B cell (primary cell): Measurements from ENCODE around the gene CCDC120. TPM values are rescaled to one million over a fixed set of nuclear protein-coding genes. Genes with fewer than 3 reads are reported as not detected.

Experiments used
- ATAC-seq: fragments of 200-7000 bp; cut with Tn5 transposase; one replicate; pipeline ENCODE4 v1.10.0; 2021; ENCODE audit warnings: low read depth, mild to moderate bottlenecking, moderate number of reproducible peaks, moderate library complexity
- CTCF ChIA-PET: fragments of 350-600 bp; sonication (Branson Sonifier 250); formaldehyde crosslinking; loops from one replicate; lab custom pipeline; 2021; ENCODE audit warnings: antibody characterized with exemption, inconsistent platforms; lab: Charles Lee
- POLR2A ChIA-PET: fragments of 350-600 bp; sonication (Branson Sonifier 250); formaldehyde crosslinking; loops from one replicate; lab custom pipeline; 2021; ENCODE audit warnings: antibody characterized with exemption; lab: Charles Lee
- DNase-seq: peaks from one replicate; pipeline ENCODE4 v3.0.0; 2013
- H2AFZ ChIP-seq: 2 replicates; pipeline ENCODE4 v1.6.1; 2012; ENCODE audit warnings: mild to moderate bottlenecking, low read depth, low read length; ENCODE audit not compliant: insufficient read depth, poor library complexity, severe bottlenecking
- H3K27ac ChIP-seq, 2 donors: 1 replicate in 1 of 2; 2 replicates in 1 of 2; pipeline ENCODE4 v1.5.1; 2012 to 2013; ENCODE audit warnings: low read length in 2 of 2, mild to moderate bottlenecking in 2 of 2, moderate library complexity in 1 of 2
- H3K27me3 ChIP-seq, 4 experiments: fragments of 200-600 bp in 1 of 4; sonication (generic) in 1 of 4; replicated peaks in 1 of 4; 1 replicate in 2 of 4; 2 replicates in 2 of 4; pipeline versions ENCODE4 v1.6.1 to v1.7.0; 2013 to 2016; ENCODE audit warnings: low read length in 3 of 4, mild to moderate bottlenecking in 2 of 4, mixed read lengths in 1 of 4, moderate library complexity in 1 of 4; ENCODE audit not compliant: insufficient read depth in 4 of 4, control insufficient read depth in 3 of 4; ENCODE audit errors: control extremely low read depth in 1 of 4
- H3K36me3 ChIP-seq, 2 experiments: replicated peaks in 1 of 2; 1 replicate in 1 of 2; 2 replicates in 1 of 2; pipeline versions ENCODE4 v1.6.1 to v1.7.1; 2013; ENCODE audit warnings: low read length in 1 of 2; ENCODE audit not compliant: insufficient read depth in 2 of 2, control insufficient read depth in 1 of 2; ENCODE audit errors: control extremely low read depth in 1 of 2, extremely low read depth in 1 of 2
- H3K4me1 ChIP-seq, 2 donors: fragments of 200-600 bp in 1 of 2; sonication (generic) in 1 of 2; 1 replicate in 1 of 2; 2 replicates in 1 of 2; pipeline versions ENCODE4 v1.5.1 to v1.6.1; 2013 to 2017; ENCODE audit warnings: low read length in 2 of 2; ENCODE audit not compliant: control insufficient read depth in 2 of 2, insufficient read depth in 2 of 2
- H3K4me2 ChIP-seq: replicated peaks from 2 replicates; pipeline ENCODE3; 2012; ENCODE audit warnings: mild to moderate bottlenecking, low read depth, low read length; ENCODE audit not compliant: poor library complexity, severe bottlenecking
- H3K4me3 ChIP-seq, 5 experiments: fragments of 200-600 bp in 1 of 5; sonication (generic) in 1 of 5; 1 replicate in 3 of 5; 2 replicates in 2 of 5; pipeline versions ENCODE4 v1.5.1 to v1.7.0; 2011 to 2016; ENCODE audit warnings: low read length in 4 of 5, mild to moderate bottlenecking in 4 of 5, low read depth in 2 of 5, control low read depth in 1 of 5, moderate library complexity in 1 of 5; ENCODE audit not compliant: insufficient read depth in 1 of 5; ENCODE audit errors: control extremely low read depth in 1 of 5, extremely low read depth in 1 of 5
- H3K79me2 ChIP-seq: fragments of 200-600 bp; sonication (generic); one replicate; pipeline ENCODE4 v1.6.0; 2016; ENCODE audit warnings: low read length; ENCODE audit not compliant: control insufficient read depth, insufficient read depth
- H3K9ac ChIP-seq: fragments of 200-600 bp; sonication (generic); 2 replicates; pipeline ENCODE4 v1.6.1; 2017; ENCODE audit warnings: mild to moderate bottlenecking, low read length, moderate library complexity
- H3K9me3 ChIP-seq, 3 donors: one replicate each; pipeline versions ENCODE4 v1.6.1 to v1.7.1; 2013; ENCODE audit warnings: low read length in 2 of 3; ENCODE audit not compliant: control insufficient read depth in 2 of 3, insufficient read depth in 1 of 3; ENCODE audit errors: control extremely low read depth in 1 of 3
- H4K20me1 ChIP-seq: 2 replicates; pipeline ENCODE4 v1.6.0; 2012; ENCODE audit warnings: mild to moderate bottlenecking, low read length; ENCODE audit not compliant: insufficient read depth, control insufficient read depth, poor library complexity, severe bottlenecking
- H3K27ac Mint-ChIP-seq: one replicate; pipeline ENCODE4 v1.8.0; 2021; ENCODE audit warnings: mixed read lengths
- H3K27me3 Mint-ChIP-seq: one replicate; pipeline ENCODE4 v1.8.0; 2021; ENCODE audit warnings: mixed read lengths
- H3K4me1 Mint-ChIP-seq: one replicate; pipeline ENCODE4 v1.8.0; 2021; ENCODE audit warnings: mixed read lengths
- H3K4me3 Mint-ChIP-seq: one replicate; pipeline ENCODE4 v1.8.0; 2021; ENCODE audit warnings: mixed read lengths
- H3K9me3 Mint-ChIP-seq: one replicate; pipeline ENCODE4 v1.8.0; 2022; ENCODE audit warnings: mixed read lengths; ENCODE audit not compliant: insufficient read depth
- EZH2 ChIP-seq: IDR thresholded peaks from 2 replicates; pipeline ENCODE4 v1.6.1; 2012; ENCODE audit warnings: borderline replicate concordance, low read depth, mild to moderate bottlenecking, moderate library complexity, low read length; ENCODE audit not compliant: insufficient read depth, poor library complexity, severe bottlenecking
- WGBS: methylation state at CpG from one replicate; pipeline ENCODE4 v1.1.5; 2013; ENCODE audit warnings: missing lambda C conversion rate; ENCODE audit not compliant: insufficient coverage; 5-methylcytosine and 5-hydroxymethylcytosine counted together
- intact Hi-C: fragments of 100-400 bp; cut with micrococcal nuclease; formaldehyde crosslinking; loops from one replicate; pipeline ENCODE4 v1.10.0; 2022
- polyA plus RNA-seq: library from polyadenylated mRNA; depleted of rRNA; stranded (reverse); fragments of >200 nt; gene quantifications from 2 replicates; pipeline ENCODE4 v1.2.3, GENCODE V29; 2012
- total RNA-seq, 2 donors: library from RNA; stranded (reverse); fragments of 120-200 nt in 1 of 2; gene quantifications; 1 replicate in 1 of 2; 2 replicates in 1 of 2; pipeline versions ENCODE4 v1.2.3 to v1.2.4, GENCODE V29; 2013 to 2022
- TF ChIP-seq, protein P1 (sequence below): fragments of 200-600 bp; IDR thresholded peaks from one replicate; pipeline ENCODE4 v1.8.0; 2022; ENCODE audit warnings: antibody characterized with exemption, mild to moderate bottlenecking

The CCDC120 gene
- total and polyA plus RNA-seq, 2 donors (not counting 1 experiment from before 2014, with no cell fraction given), result 5.7 to 12.5 TPM

DNA sequence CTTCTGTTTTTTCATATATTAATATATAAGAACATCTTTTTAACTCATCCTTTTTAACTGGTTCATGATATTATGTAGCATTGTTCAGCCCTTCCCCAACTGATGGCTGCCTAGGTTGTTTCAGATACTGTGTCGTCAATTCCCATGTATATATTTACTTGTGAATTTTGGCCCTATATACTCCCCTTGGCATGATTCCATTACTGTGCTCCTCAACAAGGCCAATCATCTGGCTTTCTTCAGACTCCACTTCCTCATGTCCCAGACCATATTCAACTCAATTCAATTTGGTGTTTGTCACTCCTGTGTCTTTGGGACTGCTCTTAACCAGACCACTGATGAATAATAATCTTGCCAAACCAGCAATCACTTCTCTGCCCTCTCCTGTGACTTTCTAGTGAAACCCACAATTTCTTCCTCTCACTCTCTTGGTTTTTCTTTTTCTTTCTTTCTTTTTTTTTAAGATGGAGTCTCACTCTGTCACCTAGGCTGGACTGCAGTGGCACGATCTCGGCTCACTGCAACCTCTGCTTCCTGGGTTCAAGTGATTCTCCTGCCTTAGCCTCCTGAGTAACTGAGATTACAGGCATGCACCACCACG, 23.6 kb downstream of the CCDC120 start:
- H3K4me1 Mint-ChIP-seq, result peaks cover 14% of the 10 kb centered on the region
- intact Hi-C loops, result no loop called here
- CTCF ChIA-PET, result no interaction called here
- ATAC-seq, result no peak
- no CpG with 5 or more reads among the region's 4 CpGs for WGBS
- H3K27me3 ChIP-seq, result no peaks in the 10 kb centered on the region
- peak overlapping the region; percentile 45 for H3K4me3 Mint-ChIP-seq
- H2AFZ ChIP-seq, result no peak overlapping the region
- no peak overlapping the region for H3K4me2 ChIP-seq
- no peaks in the 10 kb centered on the region for H3K27me3 Mint-ChIP-seq
- no peaks in the 10 kb centered on the region for H3K9me3 Mint-ChIP-seq
- H3K27ac Mint-ChIP-seq, result peak overlapping the region; percentile 56
- H3K9ac ChIP-seq, result no peak overlapping the region
- POLR2A ChIA-PET, result no interaction called here
- no peaks in the 10 kb centered on the region for H3K9me3 ChIP-seq
- DNase-seq, result no peak
- H3K36me3 ChIP-seq, result no peaks in the 10 kb centered on the region
- H4K20me1 ChIP-seq, result no peaks in the 10 kb centered on the region
- no peaks in the 10 kb centered on the region for H3K79me2 ChIP-seq
- H3K4me3 ChIP-seq, result no peak overlapping the region
- no peak for TF ChIP-seq EZH2
- no peak overlapping the region for H3K27ac ChIP-seq
- H3K4me1 ChIP-seq, result peaks cover 6 to 8% of the 10 kb centered on the region in 2 donors

DNA sequence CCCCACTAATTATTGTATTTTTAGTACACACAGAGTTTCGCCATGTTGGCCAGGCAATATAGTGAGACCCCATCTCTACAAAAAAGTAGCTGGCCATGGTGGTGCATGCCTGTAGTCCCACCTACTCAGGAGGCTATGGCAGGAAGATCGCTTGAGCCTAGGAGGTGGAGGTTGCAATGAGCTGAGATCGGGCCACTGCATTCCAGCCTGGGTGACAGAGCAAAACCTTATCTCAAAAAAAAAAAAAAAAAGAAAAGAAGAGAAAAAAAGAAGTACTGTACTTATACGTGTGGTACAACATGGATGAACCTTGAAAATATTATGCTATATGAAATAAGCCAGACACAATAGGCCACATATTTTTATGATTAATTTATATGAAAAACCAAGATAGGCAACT, 30.8 kb downstream of the CCDC120 start:
- Histone ChIP-seq H3K27ac (no peak overlapping the region), H3K4me2 (no peak overlapping the region), H3K79me2 (no peaks in the 10 kb centered on the region), H3K36me3 (no peaks in the 10 kb centered on the region), H3K9ac (no peak overlapping the region), H3K9me3 (no peaks in the 10 kb centered on the region), H3K4me1 (no peaks in the 10 kb centered on the region), H4K20me1 (no peaks in the 10 kb centered on the region), H3K4me3 (no peak overlapping the region), H3K27me3 (no peaks in the 10 kb centered on the region), H2AFZ (no peak overlapping the region)
- no peak for DNase-seq
- no peak for ATAC-seq
- intact Hi-C loops, result no loop called here
- no peak overlapping the region for H3K27ac Mint-ChIP-seq
- no CpG with 5 or more reads among the region's 4 CpGs for WGBS
- H3K9me3 Mint-ChIP-seq, result no peaks in the 10 kb centered on the region
- TF ChIP-seq EZH2, result no peak
- TF ChIP-seq, protein P1, sequence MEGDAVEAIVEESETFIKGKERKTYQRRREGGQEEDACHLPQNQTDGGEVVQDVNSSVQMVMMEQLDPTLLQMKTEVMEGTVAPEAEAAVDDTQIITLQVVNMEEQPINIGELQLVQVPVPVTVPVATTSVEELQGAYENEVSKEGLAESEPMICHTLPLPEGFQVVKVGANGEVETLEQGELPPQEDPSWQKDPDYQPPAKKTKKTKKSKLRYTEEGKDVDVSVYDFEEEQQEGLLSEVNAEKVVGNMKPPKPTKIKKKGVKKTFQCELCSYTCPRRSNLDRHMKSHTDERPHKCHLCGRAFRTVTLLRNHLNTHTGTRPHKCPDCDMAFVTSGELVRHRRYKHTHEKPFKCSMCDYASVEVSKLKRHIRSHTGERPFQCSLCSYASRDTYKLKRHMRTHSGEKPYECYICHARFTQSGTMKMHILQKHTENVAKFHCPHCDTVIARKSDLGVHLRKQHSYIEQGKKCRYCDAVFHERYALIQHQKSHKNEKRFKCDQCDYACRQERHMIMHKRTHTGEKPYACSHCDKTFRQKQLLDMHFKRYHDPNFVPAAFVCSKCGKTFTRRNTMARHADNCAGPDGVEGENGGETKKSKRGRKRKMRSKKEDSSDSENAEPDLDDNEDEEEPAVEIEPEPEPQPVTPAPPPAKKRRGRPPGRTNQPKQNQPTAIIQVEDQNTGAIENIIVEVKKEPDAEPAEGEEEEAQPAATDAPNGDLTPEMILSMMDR, result no peak
- no peaks in the 10 kb centered on the region for H3K27me3 Mint-ChIP-seq
- ChIA-PET CTCF (no interaction called here), POLR2A (interaction anchor here (0.5 kb wide), 1 partner anchor 74 kb away, joined by 3 read pairs; no protein-coding TSS in a partner anchor)
- H3K4me3 Mint-ChIP-seq, result no peak overlapping the region
- H3K4me1 Mint-ChIP-seq, result no peaks in the 10 kb centered on the region
